ENCODE measurements around the gene PDSS2.
"Not testable (repeated sequence)": the region's sequence is repeated elsewhere in the genome, so short reads cannot be mapped to it uniquely, and the experiment has no call there.

Gene PDSS2, protein sequence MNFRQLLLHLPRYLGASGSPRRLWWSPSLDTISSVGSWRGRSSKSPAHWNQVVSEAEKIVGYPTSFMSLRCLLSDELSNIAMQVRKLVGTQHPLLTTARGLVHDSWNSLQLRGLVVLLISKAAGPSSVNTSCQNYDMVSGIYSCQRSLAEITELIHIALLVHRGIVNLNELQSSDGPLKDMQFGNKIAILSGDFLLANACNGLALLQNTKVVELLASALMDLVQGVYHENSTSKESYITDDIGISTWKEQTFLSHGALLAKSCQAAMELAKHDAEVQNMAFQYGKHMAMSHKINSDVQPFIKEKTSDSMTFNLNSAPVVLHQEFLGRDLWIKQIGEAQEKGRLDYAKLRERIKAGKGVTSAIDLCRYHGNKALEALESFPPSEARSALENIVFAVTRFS

DNA sequence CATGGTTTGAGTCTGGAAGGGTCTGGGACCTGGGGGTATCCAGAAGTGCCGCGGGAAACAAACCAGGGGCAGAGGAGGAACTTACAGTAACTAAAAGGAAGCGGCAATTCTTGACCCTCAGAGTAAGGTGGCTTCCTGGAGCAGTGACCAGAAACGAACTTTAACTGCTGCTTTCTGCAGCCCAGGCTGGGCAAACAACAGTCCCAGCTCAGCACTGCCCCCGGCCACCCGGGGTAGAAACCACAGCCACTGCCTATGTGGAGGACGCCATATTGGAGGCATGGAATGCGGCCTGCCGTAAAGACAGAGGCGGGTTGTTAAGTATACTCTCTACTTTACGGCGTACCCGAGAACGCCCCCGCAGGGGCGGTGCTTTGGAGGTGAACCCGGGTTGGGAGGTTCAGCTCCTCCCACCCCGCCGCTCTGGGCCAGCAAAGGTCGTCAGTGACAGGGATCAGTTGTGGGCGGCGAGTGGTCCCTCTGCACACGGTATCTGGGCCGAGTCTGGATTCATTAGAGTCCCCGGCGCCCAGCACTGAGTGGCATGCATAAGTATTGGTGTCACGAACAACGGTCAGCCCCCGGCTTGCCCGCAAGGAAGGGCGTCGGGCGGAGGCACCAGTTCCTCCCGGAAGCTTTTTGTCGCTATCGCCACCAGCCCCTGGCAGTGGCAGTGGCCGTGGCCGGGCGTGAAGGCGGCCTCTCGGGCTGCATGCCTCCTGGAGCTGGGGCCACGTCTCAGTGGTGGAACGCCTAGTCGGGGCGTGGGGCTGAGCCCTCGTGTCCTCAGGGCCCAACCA, at the start of gene PDSS2:
Gene PDSS2, minus strand, starts transcription at position 282 of the 800 bp plus-strand sequence. Its CDS starts 279 bp downstream, at position 3.
- DNase-seq (ENCODE audit: low spot score) = peak; percentile 94

DNA sequence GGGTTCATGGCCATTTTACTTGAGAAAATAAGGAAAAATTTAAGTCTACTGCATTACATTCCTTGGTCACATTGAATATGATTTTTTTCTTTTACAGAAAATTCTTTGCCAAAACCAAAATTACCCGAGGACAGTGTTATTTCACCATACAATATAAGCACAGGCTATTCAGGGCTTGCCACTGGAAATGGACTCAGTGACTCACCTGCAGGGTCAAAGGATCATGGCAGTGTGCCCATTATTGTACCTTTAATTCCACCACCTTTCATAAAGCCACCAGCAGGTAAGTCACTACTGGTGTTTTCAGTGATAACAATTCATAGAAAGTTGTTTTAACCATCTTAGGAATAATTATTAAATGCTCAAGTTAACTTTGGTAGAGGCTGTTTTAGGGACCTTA, 46.8 kb upstream of the PDSS2 start:
- no peak for DNase-seq (ENCODE audit: low spot score)

DNA sequence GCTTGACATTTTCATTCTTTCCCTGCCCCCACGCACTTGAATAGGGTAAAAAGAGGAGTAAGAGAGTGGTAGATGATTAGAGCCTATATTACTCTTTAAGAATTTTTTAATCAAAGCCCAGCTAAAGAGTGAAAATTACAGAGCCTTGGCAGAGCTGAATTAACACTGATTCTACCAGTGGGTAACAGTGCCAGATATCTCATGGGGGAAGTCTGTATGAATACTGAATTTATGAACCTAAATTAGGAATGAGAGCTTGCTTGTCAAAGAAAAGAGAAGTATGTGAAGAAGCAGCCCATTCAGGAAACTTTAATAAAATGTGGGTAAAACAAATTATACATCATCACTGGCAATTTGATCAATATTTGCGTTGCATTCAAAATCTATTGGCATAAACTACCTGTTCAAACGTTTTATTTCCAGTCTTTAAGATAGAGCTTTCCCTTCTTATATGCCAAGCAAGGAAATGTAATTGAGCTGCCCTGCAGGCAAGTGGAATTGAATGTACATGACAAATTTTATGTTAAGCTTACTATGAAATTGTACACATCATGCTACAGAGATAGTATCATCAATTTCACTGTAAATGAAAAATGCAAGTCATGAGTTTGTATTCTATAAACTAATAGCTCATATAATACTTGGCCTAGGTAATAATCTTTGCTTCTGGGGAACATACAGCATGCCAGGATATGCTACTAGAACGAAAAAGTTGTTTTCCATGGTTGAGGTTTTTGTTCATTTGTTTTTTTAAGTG, 45.1 kb upstream of the PDSS2 start:
- no peak for DNase-seq (ENCODE audit: low spot score)

DNA sequence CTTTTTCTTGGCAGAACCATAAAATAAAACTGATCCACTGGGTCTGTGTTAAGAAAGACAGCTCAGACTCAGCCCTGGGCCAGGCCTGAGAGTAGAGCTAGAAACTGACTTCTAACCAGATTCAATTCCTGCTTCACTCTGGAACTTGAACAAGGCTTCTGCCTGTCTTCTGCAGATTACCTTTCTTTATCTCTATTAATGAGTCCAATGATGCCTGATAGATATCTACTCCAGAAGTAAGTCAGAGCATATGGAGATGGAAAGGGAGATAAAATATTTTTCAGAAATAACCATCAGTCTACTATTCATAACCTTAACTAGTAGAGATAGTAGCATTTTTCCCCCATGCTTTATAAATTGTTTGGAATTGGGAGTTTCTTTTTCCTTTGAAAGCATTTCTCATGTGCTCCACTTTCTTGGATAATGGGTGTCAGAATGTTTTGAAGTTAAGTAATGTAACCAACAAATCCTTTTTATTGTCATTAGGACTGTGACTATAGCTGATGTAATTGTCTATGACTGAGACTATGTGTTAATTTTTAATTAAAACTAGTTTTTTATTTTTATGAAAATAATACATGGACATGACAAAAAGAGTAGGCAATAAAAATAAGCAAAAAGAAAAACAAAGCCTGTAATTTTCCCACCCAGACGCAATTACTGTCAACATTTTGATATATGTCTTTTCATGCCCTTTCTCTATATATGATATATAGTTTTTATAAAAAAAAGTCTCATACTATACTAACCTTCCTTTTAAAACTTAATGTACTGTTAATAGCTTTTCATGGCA, 37.7 kb upstream of the PDSS2 start:
- DNase-seq (ENCODE audit: low spot score) = no peak

DNA sequence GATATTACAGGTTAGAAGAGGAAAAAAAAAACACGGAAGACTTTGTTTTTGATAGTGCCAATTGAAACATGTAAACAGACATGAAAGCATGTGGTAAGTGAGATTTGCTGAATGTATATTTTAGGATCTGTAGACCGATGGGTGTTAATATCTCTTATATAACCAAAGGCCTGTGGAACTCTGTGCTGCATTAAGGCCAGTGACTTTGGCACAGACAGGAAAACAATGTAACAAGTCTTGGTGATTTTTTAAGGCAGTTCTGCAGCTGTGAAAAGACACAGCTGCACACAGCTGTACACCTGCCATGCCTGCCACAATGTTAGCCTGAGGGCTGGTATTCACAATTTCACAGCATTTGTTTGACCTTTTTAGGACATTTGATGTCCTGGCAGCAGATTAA, 36.6 kb upstream of the PDSS2 start:
- no peak for DNase-seq (ENCODE audit: low spot score)

DNA sequence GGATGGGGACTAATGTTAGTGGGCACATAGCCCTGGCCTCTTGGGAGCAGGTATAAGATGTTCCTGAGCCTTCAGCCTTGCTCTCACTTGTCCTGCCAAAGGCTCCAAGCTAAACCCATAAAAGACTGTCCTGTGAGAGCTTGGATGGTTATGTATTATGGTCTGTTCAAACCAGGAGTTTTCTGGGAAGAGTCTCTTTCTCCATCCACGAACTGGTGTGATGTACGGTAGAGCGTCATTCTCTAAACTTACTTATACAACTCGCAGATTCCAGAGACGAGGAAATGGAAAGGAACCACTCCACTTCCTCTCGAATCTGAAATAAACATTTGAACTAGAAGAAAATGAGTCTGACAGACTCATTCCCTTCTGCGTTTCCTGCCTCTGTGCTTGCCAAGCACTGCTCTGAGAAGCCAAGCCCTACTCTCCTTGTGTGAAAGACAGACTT, 35.9 kb upstream of the PDSS2 start:
- DNase-seq (ENCODE audit: low spot score) = no peak

DNA sequence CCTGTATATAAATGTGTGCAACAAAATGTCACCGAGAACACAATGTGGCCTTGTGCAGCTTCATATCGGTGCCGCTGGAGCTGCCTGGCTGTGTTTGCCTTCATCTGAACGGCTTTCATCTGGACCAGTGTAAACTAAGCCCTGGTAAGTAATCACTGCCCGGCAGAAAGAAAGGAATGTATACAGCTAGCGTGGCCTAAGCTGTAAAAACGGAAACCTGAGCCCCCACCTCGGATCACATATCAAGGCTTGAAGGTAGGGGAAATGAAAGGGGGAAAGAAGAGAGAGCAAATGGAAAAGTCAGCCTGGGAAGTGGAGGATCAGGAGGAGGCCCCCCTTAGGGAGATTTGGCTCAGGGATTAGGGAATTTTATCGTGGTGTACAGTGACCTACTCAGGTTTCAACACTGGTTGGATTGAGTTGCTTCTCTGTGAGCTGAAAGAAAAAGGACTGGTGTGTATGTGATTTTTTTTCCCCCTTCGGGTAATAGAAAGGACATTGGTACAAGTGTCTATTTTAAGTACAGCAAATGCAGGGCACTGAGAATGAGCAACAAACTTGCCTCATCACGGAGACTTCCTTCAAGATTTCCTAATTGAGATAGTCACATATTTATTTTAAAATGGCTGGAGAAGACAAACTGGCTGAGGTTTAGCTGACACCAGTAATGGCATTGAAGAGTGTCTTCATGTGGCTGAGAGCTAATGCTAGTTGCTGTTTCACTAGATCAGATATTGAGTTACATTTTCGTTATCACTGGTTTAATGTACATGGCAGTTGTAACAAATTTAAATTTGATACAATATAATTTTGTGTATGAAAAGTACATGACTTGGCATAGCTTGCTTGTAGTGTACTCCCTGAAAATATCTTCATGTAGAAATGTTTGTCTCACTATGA, 34.0 kb upstream of the PDSS2 start:
- DNase-seq (ENCODE audit: low spot score) = peak; percentile 35

DNA sequence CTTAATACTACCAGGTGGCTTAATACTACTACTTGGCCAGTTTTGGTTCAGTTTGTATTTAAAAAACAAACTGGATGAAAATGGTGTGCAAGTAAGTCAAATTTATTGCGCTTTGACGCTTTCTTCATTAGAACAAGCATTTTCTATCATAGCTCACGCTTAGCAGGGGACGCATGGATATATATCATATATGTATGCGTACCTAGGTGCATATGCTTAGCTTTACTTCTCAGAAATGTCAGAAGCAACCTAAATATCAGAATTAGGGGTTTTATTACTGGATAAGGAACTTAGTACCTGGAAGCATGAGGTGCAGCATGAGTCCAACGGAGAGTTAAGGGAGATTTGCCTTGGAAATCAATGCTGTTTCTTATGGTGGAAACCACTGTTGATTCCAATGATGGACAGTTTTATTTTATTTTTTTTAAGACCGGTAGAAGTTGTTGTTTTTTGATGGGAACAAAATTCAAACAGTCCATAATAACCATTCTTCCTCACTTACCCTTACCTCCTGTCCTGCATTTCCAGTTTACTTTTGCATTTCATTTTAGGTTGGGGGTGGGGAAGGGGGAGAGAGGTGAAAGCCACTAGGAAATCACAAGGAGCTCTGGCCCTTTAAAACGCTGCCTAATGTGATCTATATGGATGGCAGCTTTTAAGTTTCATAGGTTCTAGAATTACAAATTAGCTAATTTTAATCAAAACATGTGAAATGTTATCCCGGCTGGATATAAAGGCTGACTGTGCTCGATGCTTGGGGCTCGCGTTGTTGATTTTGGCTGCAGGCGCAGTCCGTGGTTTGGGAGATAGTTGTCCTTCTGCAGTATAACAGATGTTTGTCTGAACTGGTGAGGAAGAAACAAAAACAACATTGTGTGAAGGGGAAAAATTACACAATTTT, 32.6 kb upstream of the PDSS2 start:
- DNase-seq (ENCODE audit: low spot score) = peak; percentile 82

DNA sequence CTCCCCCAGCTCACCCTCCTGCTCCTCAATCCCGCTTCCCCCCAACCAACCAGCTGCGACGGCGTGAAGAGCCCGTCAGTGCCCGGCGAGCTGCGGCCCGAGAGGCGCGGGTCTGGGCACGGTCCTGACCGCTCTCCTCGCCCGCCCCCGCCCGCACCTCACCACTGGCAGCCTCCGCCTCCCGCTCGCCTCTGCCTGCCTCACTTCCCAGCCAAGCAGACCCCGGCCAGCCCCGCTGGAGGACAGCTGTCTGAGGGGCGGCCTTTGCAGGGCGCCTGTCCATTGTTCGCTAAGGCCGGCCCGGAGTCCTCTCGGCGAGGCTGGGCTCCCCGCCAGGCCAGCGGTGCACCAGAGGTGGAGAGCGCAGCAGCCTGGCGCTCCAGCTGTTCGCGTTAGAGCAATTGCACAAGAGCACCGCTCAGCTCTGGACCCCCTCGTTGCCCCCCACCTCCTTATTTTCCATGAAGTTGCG, 31.8 kb upstream of the PDSS2 start:
- DNase-seq (ENCODE audit: low spot score) = no peak

DNA sequence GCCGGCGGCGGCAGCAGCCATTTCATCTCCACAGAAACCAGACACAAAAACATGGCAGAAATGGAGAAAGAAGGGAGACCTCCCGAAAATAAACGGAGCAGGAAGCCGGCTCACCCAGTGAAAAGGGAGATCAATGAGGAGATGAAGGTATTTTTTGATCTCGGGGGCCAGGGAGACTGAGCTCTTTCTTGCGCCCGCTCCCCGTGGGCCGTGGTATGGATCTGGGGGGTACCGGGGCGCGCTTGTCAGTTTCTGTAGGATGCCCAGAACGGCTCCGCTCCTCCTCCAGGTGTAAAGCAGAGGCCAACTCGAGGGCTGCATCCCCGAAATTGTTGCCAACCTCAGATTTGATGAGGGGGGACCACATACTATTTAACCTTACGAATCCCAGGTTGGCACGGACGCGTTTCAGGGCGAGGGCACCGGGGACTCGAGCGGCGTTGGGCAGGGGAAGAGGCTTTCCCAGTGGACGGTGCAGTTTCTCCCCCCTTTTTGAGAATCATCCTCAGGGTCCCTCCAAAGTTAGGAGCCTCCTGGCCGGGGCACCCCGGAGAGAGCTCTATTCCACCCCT, 31.3 kb upstream of the PDSS2 start:
- no peak for DNase-seq (ENCODE audit: low spot score)

DNA sequence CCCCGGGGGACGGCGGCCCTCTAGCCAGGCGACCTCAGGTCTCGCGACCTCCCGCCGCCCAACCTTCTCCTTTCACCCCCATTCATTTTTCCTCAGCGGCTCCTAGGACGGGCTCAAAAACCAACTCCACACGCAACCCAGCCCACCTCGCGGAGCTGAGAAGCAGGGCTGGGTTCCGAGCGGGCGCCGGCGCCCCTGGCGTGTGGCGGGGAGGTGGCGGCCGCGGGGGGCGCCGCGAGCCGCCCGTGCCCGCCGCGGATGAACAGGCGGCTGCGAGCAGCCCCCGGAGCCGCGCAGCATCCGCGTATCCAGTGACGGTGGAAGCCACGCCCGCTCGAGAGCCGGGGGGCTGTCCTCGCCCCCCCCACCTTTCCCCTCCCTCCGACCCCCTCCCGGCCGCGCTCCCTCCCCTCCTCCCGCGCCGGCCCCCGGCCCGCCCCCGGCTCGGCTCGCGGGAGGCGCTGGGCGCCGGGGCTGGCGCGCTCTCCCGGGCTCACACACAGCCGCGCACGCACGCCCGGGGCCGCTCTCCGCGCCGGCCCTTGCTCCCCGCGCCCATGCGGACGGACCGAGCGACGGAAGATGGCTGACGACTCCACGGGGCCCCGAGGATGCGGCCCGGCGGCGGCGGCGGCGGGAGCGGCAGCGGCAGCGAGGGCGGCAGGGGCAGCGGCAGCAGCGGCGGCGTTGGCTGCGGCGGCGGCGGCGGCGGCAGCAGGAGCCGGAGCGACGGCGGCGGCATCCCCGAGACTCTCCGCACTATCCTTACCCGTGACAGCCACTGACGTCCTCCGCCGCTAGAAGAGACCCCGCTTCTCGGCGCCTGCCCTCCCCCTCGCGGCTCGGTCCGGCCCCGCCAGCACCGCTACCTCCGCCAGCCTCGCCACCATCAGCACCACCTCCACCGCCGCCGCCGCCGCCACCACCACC, 30.5 kb upstream of the PDSS2 start, which contains the start of gene SOBP:
Gene SOBP, plus strand, starts transcription at position 482 of the 930 bp plus-strand sequence. CDS start 500 bp downstream, outside the sequence.
- no peak for DNase-seq (ENCODE audit: low spot score)

DNA sequence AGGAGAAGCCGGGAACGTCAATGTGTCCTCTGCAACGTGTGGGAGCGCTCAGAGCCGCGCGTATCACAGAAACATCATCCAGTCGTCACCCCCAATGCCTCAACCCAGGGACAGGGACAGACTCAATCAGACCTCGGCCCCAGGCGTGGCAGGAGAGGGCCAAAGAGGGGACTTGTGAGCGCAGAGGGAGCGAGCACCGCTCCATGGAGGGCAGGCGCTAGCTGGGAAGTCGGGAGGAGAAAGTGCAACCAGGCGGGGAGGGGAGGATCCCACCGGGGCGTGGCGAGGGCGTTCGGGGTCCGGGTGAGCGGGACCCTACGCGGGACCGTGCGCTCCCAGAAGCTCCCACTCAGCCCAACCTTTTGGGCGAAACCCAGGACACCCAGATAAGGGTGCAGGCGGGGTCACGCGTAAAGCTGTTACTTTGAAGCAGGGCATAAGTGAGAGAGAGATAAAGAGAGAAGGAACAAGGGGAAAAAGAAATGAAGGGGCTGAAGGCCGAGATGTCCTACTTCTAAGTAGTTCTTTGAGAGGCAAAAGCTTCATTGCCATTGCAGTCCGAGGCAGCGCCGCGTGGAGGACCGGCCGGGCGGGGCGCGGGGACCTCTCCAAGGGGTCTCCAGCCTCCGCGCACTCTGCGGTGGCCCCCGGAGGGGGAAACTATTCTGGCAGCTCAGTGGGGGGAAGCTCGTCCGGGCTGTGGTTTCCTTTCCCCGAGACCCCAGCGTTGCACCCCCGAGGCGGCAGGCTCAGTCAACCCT, 29.7 kb upstream of the PDSS2 start:
- DNase-seq (ENCODE audit: low spot score) = no peak

DNA sequence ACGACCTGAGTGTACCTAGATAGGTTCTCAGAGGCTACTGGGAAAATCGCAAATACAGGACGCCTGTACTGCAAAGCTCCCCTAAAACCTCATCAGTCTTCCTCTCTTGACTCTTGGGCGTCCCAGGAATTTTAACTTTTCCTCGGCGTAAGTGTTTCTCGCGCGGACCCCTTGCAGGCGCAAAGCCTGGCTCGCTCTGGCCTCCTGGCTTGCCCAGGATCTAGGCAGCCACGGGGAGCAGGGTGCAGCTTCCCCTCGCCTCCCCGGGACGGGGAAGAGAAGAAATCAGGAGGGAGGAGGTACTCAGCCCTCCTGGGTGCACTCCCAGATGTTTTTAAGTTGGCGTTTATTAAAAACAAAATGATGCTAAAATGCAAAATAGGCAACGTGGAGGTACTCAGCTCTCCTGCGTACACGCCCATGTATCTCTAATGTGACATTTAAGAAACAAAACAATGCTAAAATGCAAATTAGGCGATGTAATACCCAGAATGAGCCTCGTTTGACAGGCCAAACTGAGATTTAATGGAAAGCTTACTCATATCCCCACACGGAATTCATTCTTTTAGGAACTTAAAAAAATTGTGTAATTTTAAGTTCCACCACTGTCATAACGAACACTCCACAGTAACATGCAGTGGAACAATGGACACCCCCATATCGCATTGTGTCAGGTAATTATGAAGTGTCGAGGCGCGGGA, 29.0 kb upstream of the PDSS2 start:
- DNase-seq (ENCODE audit: low spot score) = no peak

DNA sequence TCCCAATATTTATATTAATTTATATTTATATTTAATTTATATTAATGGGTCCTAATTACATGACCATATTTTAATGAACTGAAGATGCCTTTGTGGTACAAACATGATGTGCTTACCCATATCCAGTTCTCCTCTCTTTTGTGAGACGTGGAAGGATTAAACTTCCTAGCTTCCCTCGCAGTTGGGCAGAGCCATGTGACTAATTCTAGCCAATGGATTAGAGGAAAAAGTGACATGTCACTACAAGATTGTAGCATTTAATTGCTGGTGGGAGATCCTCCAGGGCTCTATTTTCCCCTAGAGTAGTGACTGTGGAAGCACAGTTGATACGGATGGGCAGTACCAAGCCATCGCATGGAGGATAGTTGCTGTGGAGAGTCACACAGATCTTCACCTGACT, 25.8 kb upstream of the PDSS2 start:
- DNase-seq (ENCODE audit: low spot score) = no peak

DNA sequence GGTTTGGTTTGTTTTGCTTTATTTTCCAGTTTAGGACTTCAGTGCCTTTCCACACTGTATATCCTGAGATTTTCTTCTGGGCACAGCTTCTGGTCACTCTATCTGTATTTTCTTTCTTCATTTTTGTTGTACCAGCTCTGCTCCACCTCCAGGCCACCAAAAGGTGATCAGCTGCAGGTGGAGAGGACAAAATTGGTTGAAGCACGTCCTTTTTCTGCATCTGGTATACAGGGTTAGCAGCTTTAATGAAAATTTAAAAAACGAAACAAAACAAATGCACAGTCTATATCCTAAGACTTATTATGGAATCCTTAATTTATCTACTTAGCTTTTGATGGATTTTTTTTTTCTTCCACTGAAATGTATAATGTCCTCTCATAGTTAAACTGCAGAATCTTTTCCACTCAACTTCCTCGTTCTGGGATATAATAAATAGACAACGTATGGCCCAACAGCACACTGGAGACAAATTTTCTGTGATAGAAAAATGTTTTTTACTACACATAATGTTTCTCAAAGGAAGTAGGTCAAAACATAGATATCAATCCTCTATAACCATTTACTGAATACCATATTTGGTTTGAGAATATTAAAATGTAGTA, 19.8 kb upstream of the PDSS2 start:
- DNase-seq (ENCODE audit: low spot score) = no peak

DNA sequence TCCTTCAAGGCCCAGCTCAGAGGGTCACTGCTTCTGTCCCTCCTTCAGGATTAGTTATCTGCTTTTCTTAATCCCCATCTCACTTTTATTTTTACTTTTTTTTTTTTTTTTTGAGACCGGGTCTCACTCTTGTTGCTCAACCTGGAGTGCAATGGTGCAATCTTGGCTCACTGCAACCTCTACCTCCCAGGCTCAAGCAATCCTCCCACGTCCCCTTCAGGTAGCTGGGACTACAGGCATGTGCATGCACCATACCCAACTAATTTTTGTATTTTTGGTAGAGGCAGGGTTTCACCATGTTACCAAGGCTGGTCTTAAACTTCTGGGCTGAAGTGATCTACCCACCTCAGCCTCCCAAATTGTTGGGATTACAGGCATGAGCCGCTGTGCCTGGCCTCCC, 16.5 kb upstream of the PDSS2 start:
- not testable (repeated sequence) for DNase-seq (ENCODE audit: low spot score)

Data from COLO829 (cell line).